T-helper 1 cell treated with Interleukin-12 subunit alpha and Interleukin-12 subunit beta and Interleukin-4 antibody, amounts not matched to agents 30 μg/mL and 1 μg/mL, for 36 hours (primary cell): ENCODE measurements around the gene RFC5.
A peak's percentile ranks its signal among the peaks of the same experiment; 100 is the strongest.

ENCODE experiments used
- H3K27ac Mint-ChIP-seq: one replicate; pipeline ENCODE4 v1.8.0; 2021; ENCODE audit warnings: mild to moderate bottlenecking, mixed read lengths
- H3K27me3 Mint-ChIP-seq: one replicate; pipeline ENCODE4 v1.8.0; 2021; ENCODE audit warnings: low read depth, mixed read lengths
- H3K36me3 Mint-ChIP-seq: one replicate; pipeline ENCODE4 v1.8.0; 2021; ENCODE audit warnings: low read depth, mixed read lengths
- H3K4me1 Mint-ChIP-seq: one replicate; pipeline ENCODE4 v1.8.0; 2021; ENCODE audit warnings: low read depth, mixed read lengths
- H3K4me3 Mint-ChIP-seq: one replicate; pipeline ENCODE4 v1.8.0; 2021; ENCODE audit warnings: mild to moderate bottlenecking, moderate library complexity, mixed read lengths
- H3K9me3 Mint-ChIP-seq: one replicate; pipeline ENCODE4 v1.8.0; 2021; ENCODE audit warnings: mixed read lengths

Gene RFC5

GRCh38 chr12:118029166-118029565 lies 12.7 kb downstream of the RFC5 start:
- no peaks in the 10 kb centered on the region for H3K27me3 Mint-ChIP-seq
- peaks cover 7% of the 10 kb centered on the region for H3K4me1 Mint-ChIP-seq
- H3K4me3 Mint-ChIP-seq, result no peak overlapping the region
- H3K9me3 Mint-ChIP-seq, result no peaks in the 10 kb centered on the region
- peaks cover 47% of the 10 kb centered on the region for H3K36me3 Mint-ChIP-seq
- H3K27ac Mint-ChIP-seq, result no peak overlapping the region

- peak overlapping the region; percentile 45 for H3K27ac Mint-ChIP-seq
- H3K9me3 Mint-ChIP-seq, result no peaks in the 10 kb centered on the region
- H3K27me3 Mint-ChIP-seq, result no peaks in the 10 kb centered on the region
- peaks cover 20% of the 10 kb centered on the region for H3K4me1 Mint-ChIP-seq
- H3K4me3 Mint-ChIP-seq, result no peak overlapping the region
- H3K36me3 Mint-ChIP-seq, result peaks cover 58% of the 10 kb centered on the region
Measured at GRCh38 chr12:118032188-118032587, 15.7 kb downstream of the RFC5 start.

- H3K4me3 Mint-ChIP-seq, result no peak overlapping the region
- H3K27ac Mint-ChIP-seq, result no peak overlapping the region
- no peaks in the 10 kb centered on the region for H3K9me3 Mint-ChIP-seq
- no peaks in the 10 kb centered on the region for H3K27me3 Mint-ChIP-seq
- peaks cover 20% of the 10 kb centered on the region for H3K4me1 Mint-ChIP-seq
- H3K36me3 Mint-ChIP-seq, result peaks cover 56% of the 10 kb centered on the region
Measured at GRCh38 chr12:118033323-118033722, 16.8 kb downstream of the RFC5 start.

- Mint-ChIP-seq H3K27ac (no peak overlapping the region), H3K4me1 (peaks cover 20% of the 10 kb centered on the region), H3K9me3 (no peaks in the 10 kb centered on the region), H3K4me3 (no peak overlapping the region), H3K27me3 (no peaks in the 10 kb centered on the region), H3K36me3 (peaks cover 58% of the 10 kb centered on the region)
Measured at GRCh38 chr12:118033902-118034301, 17.4 kb downstream of the RFC5 start.

DNA sequence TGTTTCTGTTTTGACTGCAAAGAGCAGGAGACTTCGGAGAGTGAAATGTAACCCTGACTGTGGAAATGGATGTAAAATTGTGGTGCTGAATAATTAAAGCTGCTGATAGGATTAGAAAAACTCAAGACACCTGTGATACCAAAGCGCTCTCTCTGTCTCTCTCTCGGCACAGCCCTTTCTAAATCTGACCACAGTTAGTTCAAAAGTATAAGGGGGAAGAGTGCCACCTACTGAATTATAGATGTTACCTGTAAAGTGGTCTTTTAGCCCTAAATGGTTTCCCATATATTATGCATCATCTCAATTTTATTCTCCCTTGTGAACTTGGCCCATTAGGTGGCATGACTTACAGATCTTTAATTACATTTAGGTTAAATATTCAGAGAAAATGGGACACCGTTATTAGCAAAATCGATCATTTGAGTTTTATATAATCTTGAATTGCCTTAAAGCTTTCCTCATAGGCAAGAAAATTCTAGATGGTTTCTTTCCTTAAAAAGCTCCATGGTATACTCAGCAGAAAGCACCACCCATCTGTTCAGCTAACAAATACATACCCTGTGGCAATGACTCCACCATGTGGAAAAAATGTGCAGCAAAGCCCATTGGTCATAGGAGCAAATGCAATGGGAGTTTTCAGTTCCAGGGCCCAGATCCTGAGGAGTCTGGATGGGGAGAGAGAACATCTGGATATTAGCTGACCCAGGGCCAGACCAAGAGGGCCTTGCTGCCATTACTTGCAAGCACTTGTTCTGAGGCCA lies 18.1 kb downstream of the RFC5 start:
- H3K27me3 Mint-ChIP-seq, result no peaks in the 10 kb centered on the region
- no peak overlapping the region for H3K4me3 Mint-ChIP-seq
- H3K36me3 Mint-ChIP-seq, result peaks cover 59% of the 10 kb centered on the region
- H3K9me3 Mint-ChIP-seq, result no peaks in the 10 kb centered on the region
- H3K27ac Mint-ChIP-seq, result peak overlapping the region; percentile 70
- H3K4me1 Mint-ChIP-seq, result peaks cover 19% of the 10 kb centered on the region

DNA sequence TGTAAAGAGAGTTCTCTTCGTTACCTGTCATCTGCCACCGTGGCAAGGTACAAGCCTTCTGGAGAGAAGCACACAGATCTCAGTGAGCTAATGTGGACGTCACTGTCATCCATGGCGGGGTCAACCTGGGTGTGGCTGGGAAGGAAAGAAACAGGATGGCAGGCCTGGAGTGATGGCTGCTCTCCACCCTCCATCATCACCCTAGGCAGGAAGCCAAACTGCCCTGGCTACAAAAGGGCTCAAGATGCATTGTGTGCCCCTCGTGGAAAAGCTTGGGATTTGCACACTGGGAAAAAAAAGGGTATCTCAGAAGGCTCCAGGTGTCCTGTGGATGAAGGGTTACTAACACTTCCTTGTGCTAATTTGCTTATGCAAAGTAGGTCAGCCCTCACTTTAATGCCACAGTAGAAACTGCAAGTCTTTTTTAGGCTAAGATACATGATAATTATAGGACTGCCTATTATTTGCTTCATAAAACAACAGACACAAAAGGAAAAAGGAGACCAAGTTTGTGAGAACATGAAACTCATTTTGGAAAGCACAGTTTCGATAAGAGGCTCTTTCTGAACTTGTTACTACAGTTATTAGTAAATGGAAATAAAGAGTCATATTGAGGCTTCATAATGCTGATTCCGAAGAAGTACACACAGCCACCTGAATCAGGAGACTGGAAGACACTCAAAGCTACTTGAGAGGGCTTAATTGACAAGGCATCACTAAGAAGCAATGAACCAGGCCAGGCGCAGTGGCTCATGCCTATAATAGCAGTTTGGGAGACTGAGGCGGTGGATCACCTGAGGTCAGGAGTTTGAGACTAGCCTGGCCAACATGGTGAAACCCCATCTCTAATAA lies 18.9 kb downstream of the RFC5 start:
- Mint-ChIP-seq H3K4me1 (peaks cover 17% of the 10 kb centered on the region), H3K27ac (peak overlapping the region; percentile 70)

DNA sequence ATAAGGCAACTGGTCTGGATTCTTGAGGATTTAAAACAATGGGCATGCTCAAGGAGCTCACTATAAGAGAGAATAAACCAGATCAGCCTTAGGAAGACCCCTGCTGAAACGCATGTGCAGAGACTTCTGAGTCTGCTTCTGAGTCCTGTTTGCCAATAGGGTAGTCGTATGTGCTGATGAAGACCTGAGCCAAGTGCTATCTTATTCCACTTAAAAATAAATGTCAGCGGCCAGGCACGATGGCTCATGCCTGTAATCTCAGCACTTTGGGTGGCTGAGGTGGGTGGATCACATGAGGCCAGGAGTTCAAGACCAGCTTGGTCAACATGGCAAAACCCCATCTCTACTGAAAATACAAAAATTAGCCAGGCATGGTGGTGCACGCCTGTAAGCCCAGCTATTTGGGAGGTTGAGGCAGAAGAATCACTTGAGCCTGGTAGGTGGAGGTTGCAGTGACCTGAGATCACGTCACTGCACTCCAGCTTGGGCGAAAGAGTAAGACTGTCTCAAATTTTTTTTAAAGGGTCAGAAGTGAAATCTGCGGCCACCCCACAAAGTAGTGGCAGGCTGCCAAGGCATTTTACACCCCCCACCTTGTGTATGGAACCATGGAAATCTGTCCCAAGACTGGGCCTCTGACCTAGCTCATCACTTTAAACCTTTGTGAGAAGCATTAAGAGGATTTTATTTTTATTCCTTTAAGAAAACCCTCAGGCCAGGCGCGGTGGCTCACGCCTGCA lies 20.3 kb downstream of the RFC5 start:
- Mint-ChIP-seq H3K27ac (no peak overlapping the region), H3K4me3 (no peak overlapping the region), H3K27me3 (no peaks in the 10 kb centered on the region), H3K36me3 (peaks cover 59% of the 10 kb centered on the region), H3K4me1 (peaks cover 20% of the 10 kb centered on the region), H3K9me3 (no peaks in the 10 kb centered on the region)

More for the DNA sequence above, 18.9 kb downstream of the RFC5 start:
- Mint-ChIP-seq H3K27me3 (no peaks in the 10 kb centered on the region), H3K36me3 (peaks cover 55% of the 10 kb centered on the region), H3K9me3 (no peaks in the 10 kb centered on the region), H3K4me3 (no peak overlapping the region)

GRCh38 chr12:118038137-118038536 lies 21.6 kb downstream of the RFC5 start:
- Mint-ChIP-seq H3K27ac (no peak overlapping the region), H3K4me3 (no peak overlapping the region), H3K9me3 (no peaks in the 10 kb centered on the region), H3K36me3 (peaks cover 61% of the 10 kb centered on the region), H3K27me3 (no peaks in the 10 kb centered on the region), H3K4me1 (peaks cover 28% of the 10 kb centered on the region)

- Mint-ChIP-seq H3K9me3 (no peaks in the 10 kb centered on the region), H3K4me1 (peaks cover 25% of the 10 kb centered on the region), H3K4me3 (no peak overlapping the region), H3K27me3 (no peaks in the 10 kb centered on the region), H3K27ac (peak overlapping the region; percentile 26), H3K36me3 (peaks cover 47% of the 10 kb centered on the region)
Measured at GRCh38 chr12:118042091-118042490, 25.6 kb downstream of the RFC5 start.

GRCh38 chr12:118044075-118044474 lies 27.6 kb downstream of the RFC5 start:
- H3K27me3 Mint-ChIP-seq, result no peaks in the 10 kb centered on the region
- H3K36me3 Mint-ChIP-seq, result peaks cover 38% of the 10 kb centered on the region
- H3K4me3 Mint-ChIP-seq, result no peak overlapping the region
- peaks cover 25% of the 10 kb centered on the region for H3K4me1 Mint-ChIP-seq
- no peak overlapping the region for H3K27ac Mint-ChIP-seq
- no peaks in the 10 kb centered on the region for H3K9me3 Mint-ChIP-seq

DNA sequence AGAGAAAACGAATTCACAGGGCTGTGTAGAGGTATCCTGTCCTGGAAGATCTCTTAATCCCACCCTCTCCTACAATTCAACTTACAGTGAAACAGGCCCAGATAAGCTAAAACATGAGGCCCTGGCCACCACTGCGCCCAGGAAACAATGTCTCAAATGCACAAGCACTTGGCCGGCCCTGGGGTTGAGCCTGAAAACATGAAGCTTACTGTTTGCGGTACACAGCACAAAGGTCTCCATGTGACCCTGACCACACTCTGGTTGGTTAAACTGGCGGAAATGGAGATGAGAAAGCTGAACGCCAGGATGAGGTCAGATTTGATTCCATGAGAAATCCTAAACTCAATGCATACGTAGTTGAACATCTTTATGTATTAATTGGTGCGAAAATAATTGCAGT lies 28.1 kb downstream of the RFC5 start:
- Mint-ChIP-seq H3K27ac (peak overlapping the region; percentile 49), H3K4me3 (no peak overlapping the region), H3K36me3 (peaks cover 36% of the 10 kb centered on the region), H3K4me1 (peaks cover 25% of the 10 kb centered on the region), H3K9me3 (no peaks in the 10 kb centered on the region), H3K27me3 (no peaks in the 10 kb centered on the region)

GRCh38 chr12:118046430-118046829 lies 29.9 kb downstream of the RFC5 start:
- Mint-ChIP-seq H3K27ac (no peak overlapping the region), H3K4me3 (no peak overlapping the region), H3K36me3 (peaks cover 39% of the 10 kb centered on the region), H3K4me1 (peaks cover 29% of the 10 kb centered on the region), H3K9me3 (no peaks in the 10 kb centered on the region), H3K27me3 (no peaks in the 10 kb centered on the region)

GRCh38 chr12:118050972-118051910 lies 34.7 kb downstream of the RFC5 start:
- Mint-ChIP-seq H3K36me3 (peaks cover 19% of the 10 kb centered on the region), H3K4me1 (peaks cover 24% of the 10 kb centered on the region), H3K4me3 (no peak overlapping the region), H3K27me3 (no peaks in the 10 kb centered on the region), H3K27ac (no peak overlapping the region), H3K9me3 (no peaks in the 10 kb centered on the region)
